AG09319 (cell line): ENCODE results near the gene USP34.

Source experiments
- DNase-seq: peaks from one replicate; pipeline ENCODE4 v3.0.0-alpha.2; 2010; ENCODE audit warnings: low read depth; ENCODE audit errors: extremely low read depth
- CTCF ChIP-seq: IDR thresholded peaks from 2 replicates; pipeline ENCODE4 v1.5.1; 2011; ENCODE audit warnings: low read depth, mild to moderate bottlenecking, inconsistent platforms, low read length, moderate library complexity

The USP34 gene

GRCh38 chr2:61291851-61292575 lies 178.9 kb downstream of the USP34 start:
- DNase-seq, result no peak
- TF ChIP-seq CTCF, result no peak

DNA sequence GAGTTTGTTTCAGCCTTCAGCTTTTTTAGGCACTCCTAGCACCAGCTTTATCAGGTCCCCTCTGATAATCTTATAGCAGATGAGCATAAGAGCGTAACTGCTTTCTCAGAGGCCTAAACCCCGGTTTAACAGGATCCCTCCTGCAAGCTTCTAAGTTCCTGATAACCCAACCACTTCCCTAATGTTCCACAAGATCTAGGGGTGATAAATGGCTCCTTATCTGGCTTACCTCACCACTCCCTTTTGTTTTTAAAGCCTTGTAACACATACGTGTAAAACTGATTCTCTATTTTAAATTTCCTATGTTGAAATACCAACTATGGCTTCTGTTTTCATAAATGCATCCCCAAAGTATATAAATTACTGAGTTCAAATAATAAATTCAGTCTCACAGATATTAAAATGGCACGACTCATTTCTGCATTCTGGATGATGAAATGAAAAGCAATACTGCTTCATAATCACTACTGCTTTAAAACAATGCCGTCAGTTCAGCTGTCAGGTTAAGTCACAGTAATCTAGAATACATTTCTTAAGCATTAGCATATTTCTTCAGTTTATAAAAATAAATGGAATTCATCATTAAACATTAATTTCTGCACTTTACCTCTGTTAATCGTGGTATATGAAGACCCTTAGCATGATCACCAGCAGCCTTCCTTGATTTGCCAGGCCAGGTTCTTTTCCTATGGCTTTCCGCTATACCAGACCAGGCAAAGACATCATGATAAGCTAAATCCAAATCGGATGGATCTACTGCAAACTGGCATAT lies 182.6 kb downstream of the USP34 start:
- DNase-seq, result no peak
- no peak for TF ChIP-seq CTCF

DNA sequence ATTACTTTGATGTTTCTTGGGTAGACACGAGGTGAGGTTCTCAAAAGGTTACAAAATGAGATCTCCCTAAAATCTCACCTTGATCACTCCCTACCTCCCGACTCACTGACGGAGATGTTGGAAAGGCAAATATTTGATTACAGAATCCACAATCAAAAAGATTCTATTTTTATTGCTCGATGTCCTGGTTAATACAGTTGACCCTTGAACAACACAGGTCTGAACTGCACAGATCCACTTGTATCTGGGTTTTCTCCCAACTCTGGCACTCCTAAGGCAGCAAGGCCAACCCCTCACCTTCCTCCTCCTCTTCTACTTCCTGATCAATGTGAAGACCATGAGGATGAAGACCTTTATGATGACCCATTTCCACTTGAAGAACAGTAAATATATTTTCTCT lies 183.6 kb downstream of the USP34 start:
- DNase-seq, result no peak
- no peak for TF ChIP-seq CTCF

- no peak for TF ChIP-seq CTCF
These were observed 187.3 kb downstream of the USP34 start for GRCh38 chr2:61283443-61284160.

GRCh38 chr2:61282104-61282590 lies 188.7 kb downstream of the USP34 start:
- no peak for TF ChIP-seq CTCF
- no peak for DNase-seq

More at GRCh38 chr2:61283443-61284160, 187.3 kb downstream of the USP34 start:
- no peak for DNase-seq

GRCh38 chr2:61281321-61281720 lies 189.6 kb downstream of the USP34 start:
- no peak for TF ChIP-seq CTCF
- DNase-seq, result no peak

DNA sequence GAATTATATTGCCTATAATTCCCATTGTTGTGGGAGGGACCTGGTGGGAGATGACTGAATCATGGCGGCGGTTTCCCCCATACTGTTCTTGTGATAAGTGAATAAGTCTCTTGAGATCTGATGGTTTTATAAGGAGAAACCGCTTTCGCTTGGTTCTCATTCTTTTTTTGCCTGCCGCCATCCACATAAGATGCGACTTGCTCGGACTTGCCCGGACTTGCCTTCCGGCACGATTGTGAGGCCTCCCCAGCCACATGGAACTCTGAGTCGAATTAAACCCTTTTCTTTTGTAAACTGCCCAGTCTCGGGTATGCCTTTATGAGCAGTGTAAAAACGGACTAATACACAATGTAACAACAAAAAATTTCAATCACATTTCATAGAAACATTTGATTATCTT lies 193.1 kb downstream of the USP34 start:
- TF ChIP-seq CTCF, result no peak
- no peak for DNase-seq
